ENCODE data around the gene MMP24OS.

Gene MMP24OS

GRCh38 chr20:35277531-35278395 is at the start of gene MMP24OS:
TSS of gene MMP24OS (minus strand) at chr20:35278122. CDS start at chr20:35277929, 193 bp downstream.
- H3K9ac ChIP-seq (ENCODE audit: low read length), result peak within 1 kb of the TSS; percentile 83
- H3K27me3 ChIP-seq (ENCODE audit: control insufficient read depth in 1 of 2, insufficient read depth in 2 of 2, low read length in 2 of 2), result no peaks in the 10 kb centered on the region
- H3K36me3 ChIP-seq (ENCODE audit: insufficient read depth, low read length), result peaks cover 34% of the 10 kb centered on the region
- peak within 1 kb of the TSS; percentile 72 for H3K27ac ChIP-seq (ENCODE audit: low read depth, low read length)
- no peaks in the 10 kb centered on the region for H3K9me3 ChIP-seq (ENCODE audit: low read length)
- peaks cover 19% of the 10 kb centered on the region for H3K4me1 ChIP-seq (ENCODE audit: insufficient read depth, low read length)
- H3K4me3 ChIP-seq (ENCODE audit: low read depth in 1 of 2, low read length in 2 of 2), result peak within 1 kb of the TSS; percentile 47 to 84

- no peak overlapping the region for H3K27ac ChIP-seq (ENCODE audit: low read depth, low read length)
These were observed 49.4 kb upstream of the MMP24OS start for GRCh38 chr20:35327074-35327976.

GRCh38 chr20:35326740-35327073 is 48.8 kb upstream of the MMP24OS start:
- Histone ChIP-seq H3K9me3 (ENCODE audit: low read length) (no peaks in the 10 kb centered on the region), H3K27ac (ENCODE audit: low read depth, low read length) (no peak overlapping the region), H3K4me3 (ENCODE audit: low read depth in 1 of 2, low read length in 2 of 2) (no peak overlapping the region), H3K4me1 (ENCODE audit: insufficient read depth, low read length) (peaks cover 16% of the 10 kb centered on the region), H3K9ac (ENCODE audit: low read length) (no peak overlapping the region), H3K27me3 (ENCODE audit: control insufficient read depth in 1 of 2, insufficient read depth in 2 of 2, low read length in 2 of 2) (no peaks in the 10 kb centered on the region), H3K36me3 (ENCODE audit: insufficient read depth, low read length) (no peaks in the 10 kb centered on the region)

More at GRCh38 chr20:35327074-35327976, 49.4 kb upstream of the MMP24OS start:
- Histone ChIP-seq H3K27me3 (ENCODE audit: control insufficient read depth in 1 of 2, insufficient read depth in 2 of 2, low read length in 2 of 2) (no peaks in the 10 kb centered on the region), H3K9ac (ENCODE audit: low read length) (no peak overlapping the region), H3K4me1 (ENCODE audit: insufficient read depth, low read length) (peaks cover 22% of the 10 kb centered on the region), H3K4me3 (ENCODE audit: low read depth in 1 of 2, low read length in 2 of 2) (no peak overlapping the region), H3K36me3 (ENCODE audit: insufficient read depth, low read length) (no peaks in the 10 kb centered on the region), H3K9me3 (ENCODE audit: low read length) (no peaks in the 10 kb centered on the region)

GRCh38 chr20:35326021-35326739 is 48.3 kb upstream of the MMP24OS start:
- Histone ChIP-seq H3K4me3 (ENCODE audit: low read depth in 1 of 2, low read length in 2 of 2) (no peak overlapping the region), H3K27ac (ENCODE audit: low read depth, low read length) (no peak overlapping the region), H3K36me3 (ENCODE audit: insufficient read depth, low read length) (no peaks in the 10 kb centered on the region), H3K9me3 (ENCODE audit: low read length) (no peaks in the 10 kb centered on the region), H3K9ac (ENCODE audit: low read length) (no peak overlapping the region), H3K4me1 (ENCODE audit: insufficient read depth, low read length) (peaks cover 11% of the 10 kb centered on the region), H3K27me3 (ENCODE audit: control insufficient read depth in 1 of 2, insufficient read depth in 2 of 2, low read length in 2 of 2) (no peaks in the 10 kb centered on the region)

- no peaks in the 10 kb centered on the region for H3K36me3 ChIP-seq (ENCODE audit: insufficient read depth, low read length)
- H3K27ac ChIP-seq (ENCODE audit: low read depth, low read length), result no peak overlapping the region
- no peaks in the 10 kb centered on the region for H3K9me3 ChIP-seq (ENCODE audit: low read length)
- H3K27me3 ChIP-seq (ENCODE audit: control insufficient read depth in 1 of 2, insufficient read depth in 2 of 2, low read length in 2 of 2), result no peaks in the 10 kb centered on the region
- peaks cover 8% of the 10 kb centered on the region for H3K4me1 ChIP-seq (ENCODE audit: insufficient read depth, low read length)
- no peak overlapping the region for H3K9ac ChIP-seq (ENCODE audit: low read length)
- H3K4me3 ChIP-seq (ENCODE audit: low read depth in 1 of 2, low read length in 2 of 2), result no peak overlapping the region
These were observed 47.5 kb upstream of the MMP24OS start for GRCh38 chr20:35325401-35325800.

- peak overlapping the region; percentile 82 for H3K27ac ChIP-seq (ENCODE audit: low read depth, low read length)
These were observed 42.6 kb upstream of the MMP24OS start for GRCh38 chr20:35320396-35321126.

GRCh38 chr20:35319871-35320197 is 41.9 kb upstream of the MMP24OS start:
- Histone ChIP-seq H3K9me3 (ENCODE audit: low read length) (no peaks in the 10 kb centered on the region), H3K27ac (ENCODE audit: low read depth, low read length) (peak overlapping the region; percentile 82)

More at GRCh38 chr20:35320396-35321126, 42.6 kb upstream of the MMP24OS start:
- H3K9me3 ChIP-seq (ENCODE audit: low read length), result no peaks in the 10 kb centered on the region
- H3K4me3 ChIP-seq (ENCODE audit: low read depth in 1 of 2, low read length in 2 of 2), result no peak overlapping the region
- no peak overlapping the region for H3K9ac ChIP-seq (ENCODE audit: low read length)
- no peaks in the 10 kb centered on the region for H3K36me3 ChIP-seq (ENCODE audit: insufficient read depth, low read length)
- H3K27me3 ChIP-seq (ENCODE audit: control insufficient read depth in 1 of 2, insufficient read depth in 2 of 2, low read length in 2 of 2), result no peaks in the 10 kb centered on the region
- peaks cover 45% of the 10 kb centered on the region for H3K4me1 ChIP-seq (ENCODE audit: insufficient read depth, low read length)

GRCh38 chr20:35319192-35319870 is 41.4 kb upstream of the MMP24OS start:
- Histone ChIP-seq H3K36me3 (ENCODE audit: insufficient read depth, low read length) (no peaks in the 10 kb centered on the region), H3K4me1 (ENCODE audit: insufficient read depth, low read length) (peaks cover 46% of the 10 kb centered on the region), H3K9me3 (ENCODE audit: low read length) (no peaks in the 10 kb centered on the region), H3K9ac (ENCODE audit: low read length) (no peak overlapping the region), H3K27ac (ENCODE audit: low read depth, low read length) (peak overlapping the region; percentile 82), H3K27me3 (ENCODE audit: control insufficient read depth in 1 of 2, insufficient read depth in 2 of 2, low read length in 2 of 2) (no peaks in the 10 kb centered on the region), H3K4me3 (ENCODE audit: low read depth in 1 of 2, low read length in 2 of 2) (no peak overlapping the region)

More at GRCh38 chr20:35319871-35320197, 41.9 kb upstream of the MMP24OS start:
- Histone ChIP-seq H3K4me3 (ENCODE audit: low read depth in 1 of 2, low read length in 2 of 2) (no peak overlapping the region), H3K36me3 (ENCODE audit: insufficient read depth, low read length) (no peaks in the 10 kb centered on the region), H3K27me3 (ENCODE audit: control insufficient read depth in 1 of 2, insufficient read depth in 2 of 2, low read length in 2 of 2) (no peaks in the 10 kb centered on the region), H3K4me1 (ENCODE audit: insufficient read depth, low read length) (peaks cover 46% of the 10 kb centered on the region), H3K9ac (ENCODE audit: low read length) (no peak overlapping the region)

- no peak overlapping the region for H3K9ac ChIP-seq (ENCODE audit: low read length)
- no peaks in the 10 kb centered on the region for H3K9me3 ChIP-seq (ENCODE audit: low read length)
- no peaks in the 10 kb centered on the region for H3K27me3 ChIP-seq (ENCODE audit: control insufficient read depth in 1 of 2, insufficient read depth in 2 of 2, low read length in 2 of 2)
- peak overlapping the region; percentile 82 for H3K27ac ChIP-seq (ENCODE audit: low read depth, low read length)
- no peak overlapping the region for H3K4me3 ChIP-seq (ENCODE audit: low read depth in 1 of 2, low read length in 2 of 2)
- peaks cover 46% of the 10 kb centered on the region for H3K4me1 ChIP-seq (ENCODE audit: insufficient read depth, low read length)
- H3K36me3 ChIP-seq (ENCODE audit: insufficient read depth, low read length), result no peaks in the 10 kb centered on the region
These were observed 40.7 kb upstream of the MMP24OS start for GRCh38 chr20:35318502-35319157.
